A549 (cell line): ENCODE data around the gene SOX18. TPM values are rescaled to one million over a fixed set of nuclear protein-coding genes. Genes with fewer than 3 reads are reported as not detected.

ENCODE experiments used
- ATAC-seq, 2 experiments: fragments of 200-7000 bp in 1 of 2; fragments of >200 bp in 1 of 2; cut with Nextera tagmentation in 1 of 2; cut with Tn5 transposase in 1 of 2; 3 replicates each; pipeline versions ENCODE4 v1.8.0 to v1.9.1; 2018 to 2020; ENCODE audit warnings: mild to moderate bottlenecking in 1 of 2, moderate library complexity in 1 of 2
- CTCF ChIA-PET: fragments of 300-600 bp; sonication (Branson Sonifier 250); formaldehyde crosslinking; extraction: SDS; loops from one replicate; lab custom pipeline; 2021; ENCODE audit warnings: antibody characterized with exemption, inconsistent platforms; lab: Yijun Ruan, JAX
- POLR2A ChIA-PET: fragments of 350-600 bp; formaldehyde crosslinking; extraction: SDS; loops from one replicate; lab custom pipeline; 2021; ENCODE audit warnings: antibody characterized with exemption, inconsistent platforms; lab: Yijun Ruan, JAX
- DNase-seq, 2 experiments: peaks; one replicate each; pipeline versions ENCODE4 v3.0.0 to v3.0.0-alpha.2; 2011 to 2016; ENCODE audit warnings: low read depth in 1 of 2, low spot score in 1 of 2
- FAIRE-seq: peaks from 2 replicates; lab custom pipeline; 2011; peaks lifted over from hg19 to GRCh38; lab: Jason Lieb, UNC
- H3K27ac ChIP-seq, 2 experiments: fragments of >200 bp; sonication (Bioruptor Twin); formaldehyde crosslinking; 3 replicates each; pipeline ENCODE4 v1.5.1; 2016 to 2017
- H3K4me1 ChIP-seq: fragments of >200 bp; sonication (Bioruptor Twin); formaldehyde crosslinking; 3 replicates; pipeline ENCODE4 v1.6.1; 2016
- H3K4me2 ChIP-seq: fragments of >200 bp; sonication (Bioruptor Twin); formaldehyde crosslinking; 3 replicates; pipeline ENCODE4 v1.6.1; 2016
- H3K4me3 ChIP-seq: fragments of >200 bp; sonication (Bioruptor Twin); formaldehyde crosslinking; 3 replicates; pipeline ENCODE4 v1.5.1; 2016
- H3K9me3 ChIP-seq: fragments of >200 bp; sonication (Bioruptor Twin); formaldehyde crosslinking; 3 replicates; pipeline ENCODE4 v1.6.1; 2016
- BHLHE40 ChIP-seq: IDR thresholded peaks from 2 replicates; pipeline ENCODE4 v1.6.1; 2012; ENCODE audit warnings: low read depth, low read length, inconsistent platforms
- CBX2 ChIP-seq: fragments of 200-600 bp; sonication (generic); IDR thresholded peaks from 2 replicates; pipeline ENCODE4 v1.6.1; 2016; ENCODE audit warnings: low read depth, mild to moderate bottlenecking, borderline replicate concordance
- CBX8 ChIP-seq: fragments of 200-600 bp; sonication (generic); IDR thresholded peaks from 2 replicates; pipeline ENCODE4 v1.6.1; 2016
- CEBPB ChIP-seq, 2 experiments: fragments of >200 bp in 1 of 2; sonication (Bioruptor Twin) in 1 of 2; formaldehyde crosslinking in 1 of 2; IDR thresholded peaks; 2 replicates each; pipeline ENCODE4 v1.6.1; 2012 to 2016
- EHMT2 ChIP-seq: fragments of 200-600 bp; sonication (generic); IDR thresholded peaks from 2 replicates; pipeline ENCODE4 v1.6.1; 2016; ENCODE audit warnings: antibody characterized with exemption, low read depth, mild to moderate bottlenecking, moderate library complexity
- EP300 ChIP-seq, 2 experiments: fragments of >200 bp; sonication (Bioruptor Twin); formaldehyde crosslinking; IDR thresholded peaks; 2 replicates in 1 of 2; 3 replicates in 1 of 2; pipeline ENCODE4 v1.6.1; 2016 to 2017
- HDAC2 ChIP-seq: fragments of 200-600 bp; sonication (generic); IDR thresholded peaks from 2 replicates; pipeline ENCODE4 v1.6.1; 2016
- HEYL ChIP-seq: fragments of 250-450 bp; sonication (Bioruptor Pico); IDR thresholded peaks from 2 replicates; pipeline ENCODE4 v1.8.0; 2021; ENCODE audit warnings: mild to moderate bottlenecking, moderate library complexity
- HOXB13 ChIP-seq: fragments of 250-450 bp; sonication (Bioruptor Pico); IDR thresholded peaks from 2 replicates; pipeline ENCODE4 v1.5.0; 2020; ENCODE audit warnings: low read depth, mild to moderate bottlenecking, moderate library complexity
- KDM1A ChIP-seq: fragments of 200-600 bp; sonication (generic); IDR thresholded peaks from 2 replicates; pipeline ENCODE4 v1.6.1; 2016; ENCODE audit warnings: low read depth, mild to moderate bottlenecking
- KDM5A ChIP-seq: fragments of 200-600 bp; sonication (generic); IDR thresholded peaks from 2 replicates; pipeline ENCODE4 v1.6.1; 2016; ENCODE audit warnings: antibody characterized with exemption, mild to moderate bottlenecking
- MAZ ChIP-seq: fragments of 150-350 bp; IDR thresholded peaks from 2 replicates; pipeline ENCODE4 v1.6.1; 2014; ENCODE audit warnings: antibody characterized with exemption, low read depth, low read length, borderline replicate concordance
- NFE2L2 ChIP-seq: fragments of 150-350 bp; conservative IDR thresholded peaks from 2 replicates; pipeline ENCODE4 v1.6.1; 2014; ENCODE audit warnings: low read length
- NPAS2 ChIP-seq: fragments of 250-450 bp; sonication (Bioruptor Pico); IDR thresholded peaks from 2 replicates; pipeline ENCODE4 v1.8.0; 2022; ENCODE audit warnings: mild to moderate bottlenecking, moderate library complexity, borderline replicate concordance
- RAD21 ChIP-seq, 2 experiments: fragments of >200 bp in 1 of 2; sonication (Bioruptor Twin) in 1 of 2; formaldehyde crosslinking in 1 of 2; IDR thresholded peaks in 1 of 2; conservative IDR thresholded peaks in 1 of 2; 2 replicates in 1 of 2; 3 replicates in 1 of 2; pipeline ENCODE4 v1.6.1; 2012 to 2018; ENCODE audit warnings: inconsistent platforms in 1 of 2
- SMC3 ChIP-seq: fragments of >200 bp; sonication (Bioruptor Twin); formaldehyde crosslinking; IDR thresholded peaks from 3 replicates; pipeline ENCODE4 v1.6.1; 2018; ENCODE audit warnings: inconsistent platforms
- SREBF2 ChIP-seq: fragments of 450-650 bp; IDR thresholded peaks from 2 replicates; pipeline ENCODE4 v1.6.1; 2014; ENCODE audit warnings: mild to moderate bottlenecking, moderate library complexity
- TP53 ChIP-seq: fragments of 250-450 bp; sonication (Bioruptor Pico); IDR thresholded peaks from 2 replicates; pipeline ENCODE4 v1.5.0; 2021; ENCODE audit warnings: mild to moderate bottlenecking, moderate library complexity
- ZFP36 ChIP-seq: fragments of 450-650 bp; IDR thresholded peaks from 2 replicates; pipeline ENCODE4 v1.6.1; 2014; ENCODE audit warnings: borderline replicate concordance; ENCODE audit not compliant: partially characterized antibody
- WGBS: methylation state at CpG from one replicate; pipeline ENCODE4 v1.1.6; 2017; ENCODE audit errors: missing lambda C conversion rate; 5-methylcytosine and 5-hydroxymethylcytosine counted together
- polyA plus RNA-seq, 4 experiments: library from polyadenylated mRNA; depleted of rRNA in 3 of 4; stranded (reverse); fragments of >200 nt; fragmentation: RNase III in 1 of 4; extraction: RNeasy Plus Mini Kit Qiagen cat#74134 plus additional on column Dnase treatment in 1 of 4; gene quantifications; 2 replicates in 3 of 4; 3 replicates in 1 of 4; pipeline ENCODE4 v1.2.3, GENCODE V29; 2011 to 2017
- TF ChIP-seq, protein P1 (sequence below): fragments of 250-450 bp; sonication (Bioruptor Pico); IDR thresholded peaks from 2 replicates; pipeline ENCODE4 v1.5.0; 2020; ENCODE audit warnings: low read depth, mild to moderate bottlenecking, moderate library complexity
- TF ChIP-seq, protein P2 (sequence below): fragments of >200 bp; sonication (Bioruptor Twin); formaldehyde crosslinking; IDR thresholded peaks from 3 replicates; pipeline ENCODE4 v1.6.1; 2016
- TF ChIP-seq, protein P3 (sequence below): fragments of >200 bp; sonication (Bioruptor Twin); formaldehyde crosslinking; IDR thresholded peaks from 2 replicates; pipeline ENCODE4 v1.6.1; 2016
- TF ChIP-seq, protein P4 (sequence below): fragments of 450-650 bp; IDR thresholded peaks from 2 replicates; pipeline ENCODE4 v1.6.1; 2014; ENCODE audit warnings: antibody characterized with exemption
- TF ChIP-seq, protein P5 (sequence below): fragments of 250-450 bp; sonication (Bioruptor Pico); IDR thresholded peaks from 2 replicates; pipeline ENCODE4 v1.5.0; 2021; ENCODE audit warnings: mild to moderate bottlenecking, moderate library complexity, borderline replicate concordance

SOX18 gene
- polyA plus RNA-seq, 2 of the 4 experiments (the other 2 are of a cell fraction) = 0.19 to 1.4 TPM

DNA sequence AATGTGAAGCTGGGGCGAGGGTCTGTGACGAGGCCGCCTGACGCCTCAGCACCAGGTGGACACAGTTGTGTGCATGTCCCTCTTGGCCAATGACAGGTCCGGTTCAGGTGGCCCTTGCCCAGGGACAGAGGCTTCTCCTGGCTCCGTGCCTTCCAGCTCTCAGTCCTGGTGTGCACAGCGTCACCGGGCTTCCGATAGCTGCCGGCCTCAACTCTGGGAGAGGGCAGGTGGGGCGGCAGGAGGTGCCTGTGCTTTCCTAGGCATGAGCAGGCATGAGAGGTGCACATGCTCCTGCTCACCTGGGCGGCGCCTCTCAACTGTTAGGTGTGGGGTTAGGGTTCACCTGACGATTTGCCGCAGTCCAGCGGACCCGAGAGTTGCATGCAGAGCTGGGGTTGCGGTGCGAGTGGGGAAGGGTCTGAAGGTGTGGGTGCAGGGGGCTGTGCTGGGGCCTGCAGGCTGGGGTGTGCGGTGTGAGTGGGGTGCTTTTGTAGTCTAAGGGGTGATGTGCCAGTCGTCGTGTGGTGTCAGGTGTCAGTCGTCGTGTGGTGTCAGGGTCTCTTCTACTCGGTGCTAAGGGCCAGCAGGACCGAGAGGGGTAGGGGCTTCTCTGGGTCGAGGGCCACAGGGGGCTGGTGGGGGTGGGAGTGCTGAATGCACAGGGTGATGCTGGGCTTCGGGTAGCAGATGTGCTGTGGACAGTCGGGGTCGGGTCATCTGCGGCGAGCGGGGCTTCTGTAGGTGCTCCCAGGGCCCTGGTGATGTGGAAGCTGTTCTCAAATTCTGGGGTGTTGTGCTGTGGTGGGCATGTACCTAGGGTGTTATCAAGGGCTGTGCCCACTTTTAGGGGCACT, 3.8 kb upstream of the SOX18 start:
- 90% methylated on average over 28 of the region's 33 CpGs for WGBS
- FAIRE-seq = no peak
- TF ChIP-seq KDM1A (no peak), ZFP36 (no peak), HDAC2 (no peak), SREBF2 (no peak), HEYL (no peak), CBX2 (no peak), BHLHE40 (no peak), RAD21 (conservative IDR thresholded peaks at IDR 0.05 in 1 of 2, IDR thresholded peaks at IDR 0.05 in 1 of 2) (no peak), HOXB13 (CRISPR knock-in tag) (no peak), KDM5A (no peak), TP53 (CRISPR knock-in tag) (no peak), NFE2L2 (no peak), NPAS2 (CRISPR knock-in tag) (no peak), EP300 (IDR thresholded peaks at IDR 0.05) (no peak)
- TF ChIP-seq, protein P1, sequence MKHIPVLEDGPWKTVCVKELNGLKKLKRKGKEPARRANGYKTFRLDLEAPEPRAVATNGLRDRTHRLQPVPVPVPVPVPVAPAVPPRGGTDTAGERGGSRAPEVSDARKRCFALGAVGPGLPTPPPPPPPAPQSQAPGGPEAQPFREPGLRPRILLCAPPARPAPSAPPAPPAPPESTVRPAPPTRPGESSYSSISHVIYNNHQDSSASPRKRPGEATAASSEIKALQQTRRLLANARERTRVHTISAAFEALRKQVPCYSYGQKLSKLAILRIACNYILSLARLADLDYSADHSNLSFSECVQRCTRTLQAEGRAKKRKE (CRISPR knock-in tag) = no peak
- TF ChIP-seq, protein P2, sequence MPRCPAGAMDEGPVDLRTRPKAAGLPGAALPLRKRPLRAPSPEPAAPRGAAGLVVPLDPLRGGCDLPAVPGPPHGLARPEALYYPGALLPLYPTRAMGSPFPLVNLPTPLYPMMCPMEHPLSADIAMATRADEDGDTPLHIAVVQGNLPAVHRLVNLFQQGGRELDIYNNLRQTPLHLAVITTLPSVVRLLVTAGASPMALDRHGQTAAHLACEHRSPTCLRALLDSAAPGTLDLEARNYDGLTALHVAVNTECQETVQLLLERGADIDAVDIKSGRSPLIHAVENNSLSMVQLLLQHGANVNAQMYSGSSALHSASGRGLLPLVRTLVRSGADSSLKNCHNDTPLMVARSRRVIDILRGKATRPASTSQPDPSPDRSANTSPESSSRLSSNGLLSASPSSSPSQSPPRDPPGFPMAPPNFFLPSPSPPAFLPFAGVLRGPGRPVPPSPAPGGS = no peak
- TF ChIP-seq, protein P3, sequence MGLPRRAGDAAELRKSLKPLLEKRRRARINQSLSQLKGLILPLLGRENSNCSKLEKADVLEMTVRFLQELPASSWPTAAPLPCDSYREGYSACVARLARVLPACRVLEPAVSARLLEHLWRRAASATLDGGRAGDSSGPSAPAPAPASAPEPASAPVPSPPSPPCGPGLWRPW = no peak
- ATAC-seq = no peak
- no peaks in the 10 kb centered on the region for H3K9me3 ChIP-seq
- CTCF ChIA-PET = interaction anchor here (0.5 to 6.1 kb wide), 13 partner anchors 9 to 515 kb away, joined by 3 to 85 read pairs (median 5); partner anchors contain the start of genes RGS19 and TCEA2
- H3K4me2 ChIP-seq = no peak overlapping the region
- no peak overlapping the region for H3K27ac ChIP-seq
- H3K4me3 ChIP-seq = no peak overlapping the region
- H3K4me1 ChIP-seq = peaks cover 55% of the 10 kb centered on the region
- DNase-seq = no peak
- POLR2A ChIA-PET = interaction anchor here (6.5 kb wide), 1 partner anchor 9 kb away, joined by 29 read pairs; the partner anchor contains the start of gene TCEA2

- Histone ChIP-seq H3K4me1 (peaks cover 46% of the 10 kb centered on the region), H3K4me3 (no peak overlapping the region), H3K4me2 (no peak overlapping the region), H3K9me3 (no peaks in the 10 kb centered on the region), H3K27ac (peak overlapping the region in 1 of 2 experiments; percentile 52; a peak in 2 of 6 replicates)
- WGBS = 97% methylated on average over 5 of the region's 10 CpGs
- CTCF ChIA-PET = interaction anchor here (0.8 to 6.1 kb wide), 8 partner anchors 10 to 514 kb away, joined by 3 to 85 read pairs (median 4); partner anchors contain the start of genes RGS19 and TCEA2
- TF ChIP-seq, protein P1 (CRISPR knock-in tag) = no peak
- TF ChIP-seq CBX8 (no peak), HEYL (no peak), BHLHE40 (no peak), SMC3 (no peak), MAZ (no peak), NFE2L2 (no peak), EHMT2 (no peak), CEBPB (IDR thresholded peaks at IDR 0.05) (no peak)
- TF ChIP-seq, protein P4, sequence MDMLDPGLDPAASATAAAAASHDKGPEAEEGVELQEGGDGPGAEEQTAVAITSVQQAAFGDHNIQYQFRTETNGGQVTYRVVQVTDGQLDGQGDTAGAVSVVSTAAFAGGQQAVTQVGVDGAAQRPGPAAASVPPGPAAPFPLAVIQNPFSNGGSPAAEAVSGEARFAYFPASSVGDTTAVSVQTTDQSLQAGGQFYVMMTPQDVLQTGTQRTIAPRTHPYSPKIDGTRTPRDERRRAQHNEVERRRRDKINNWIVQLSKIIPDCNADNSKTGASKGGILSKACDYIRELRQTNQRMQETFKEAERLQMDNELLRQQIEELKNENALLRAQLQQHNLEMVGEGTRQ = no peak
- TF ChIP-seq, protein P5, sequence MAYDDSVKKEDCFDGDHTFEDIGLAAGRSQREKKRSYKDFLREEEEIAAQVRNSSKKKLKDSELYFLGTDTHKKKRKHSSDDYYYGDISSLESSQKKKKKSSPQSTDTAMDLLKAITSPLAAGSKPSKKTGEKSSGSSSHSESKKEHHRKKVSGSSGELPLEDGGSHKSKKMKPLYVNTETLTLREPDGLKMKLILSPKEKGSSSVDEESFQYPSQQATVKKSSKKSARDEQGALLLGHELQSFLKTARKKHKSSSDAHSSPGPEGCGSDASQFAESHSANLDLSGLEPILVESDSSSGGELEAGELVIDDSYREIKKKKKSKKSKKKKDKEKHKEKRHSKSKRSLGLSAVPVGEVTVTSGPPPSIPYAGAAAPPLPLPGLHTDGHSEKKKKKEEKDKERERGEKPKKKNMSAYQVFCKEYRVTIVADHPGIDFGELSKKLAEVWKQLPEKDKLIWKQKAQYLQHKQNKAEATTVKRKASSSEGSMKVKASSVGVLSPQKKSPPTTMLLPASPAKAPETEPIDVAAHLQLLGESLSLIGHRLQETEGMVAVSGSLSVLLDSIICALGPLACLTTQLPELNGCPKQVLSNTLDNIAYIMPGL (CRISPR knock-in tag) = no peak
- POLR2A ChIA-PET = interaction anchor here (6.5 kb wide), 1 partner anchor 10 kb away, joined by 29 read pairs; the partner anchor contains the start of gene TCEA2
- ATAC-seq (no peak), FAIRE-seq (no peak), DNase-seq (no peak)
These were observed 2.9 kb upstream of the SOX18 start for GRCh38 chr20:64052326-64052722.
